ENCODE data around the gene PTPN23.

Gene PTPN23

GRCh38 chr3:47407896-47408838, 27.3 kb downstream of the PTPN23 start:
- Histone ChIP-seq H2AFZ (ENCODE audit: low read depth, low read length, severe bottlenecking) (no peak overlapping the region), H3K9me3 (ENCODE audit: insufficient read depth, low read length) (no peaks in the 10 kb centered on the region), H3K27ac (ENCODE audit: low read depth, low read length) (no peak overlapping the region), H3K9me2 (replicated peaks; ENCODE audit: insufficient read depth, low read length) (no peaks in the 10 kb centered on the region), H3K4me2 (ENCODE audit: low read depth, low read length, poor library complexity, severe bottlenecking) (no peak overlapping the region), H3F3A (ENCODE audit: insufficient read depth) (no peaks in the 10 kb centered on the region), H3K9ac (ENCODE audit: low read length) (no peak overlapping the region), H3K79me2 (ENCODE audit: insufficient read depth, low read length) (no peaks in the 10 kb centered on the region), H3K27me3 (ENCODE audit: low read length) (no peaks in the 10 kb centered on the region), H3K4me3 (ENCODE audit: insufficient read depth, low read length, poor library complexity, severe bottlenecking) (no peak overlapping the region), H4K20me1 (ENCODE audit: low read depth, low read length) (no peaks in the 10 kb centered on the region), H3K36me3 (ENCODE audit: low read length) (no peaks in the 10 kb centered on the region)
- TF ChIP-seq EZH2phosphoT487 (conservative IDR thresholded peaks at IDR 0.05; ENCODE audit: low read length) (no peak), CTCF (IDR thresholded peaks at IDR 0.05; ENCODE audit: insufficient read depth, low read length, poor library complexity, severe bottlenecking) (no peak)

GRCh38 chr3:47408839-47409229, 28.0 kb downstream of the PTPN23 start:
- H3K9me2 ChIP-seq (replicated peaks; ENCODE audit: insufficient read depth, low read length): no peaks in the 10 kb centered on the region
- H3K27ac ChIP-seq (ENCODE audit: low read depth, low read length): no peak overlapping the region
- H3K4me2 ChIP-seq (ENCODE audit: low read depth, low read length, poor library complexity, severe bottlenecking): no peak overlapping the region
- H3F3A ChIP-seq (ENCODE audit: insufficient read depth): no peaks in the 10 kb centered on the region
- H3K9me3 ChIP-seq (ENCODE audit: insufficient read depth, low read length): no peaks in the 10 kb centered on the region
- no peaks in the 10 kb centered on the region for H4K20me1 ChIP-seq (ENCODE audit: low read depth, low read length)
- no peak overlapping the region for H2AFZ ChIP-seq (ENCODE audit: low read depth, low read length, severe bottlenecking)
- no peaks in the 10 kb centered on the region for H3K27me3 ChIP-seq (ENCODE audit: low read length)
- H3K79me2 ChIP-seq (ENCODE audit: insufficient read depth, low read length): no peaks in the 10 kb centered on the region
- no peak overlapping the region for H3K4me3 ChIP-seq (ENCODE audit: insufficient read depth, low read length, poor library complexity, severe bottlenecking)
- TF ChIP-seq CTCF (IDR thresholded peaks at IDR 0.05; ENCODE audit: insufficient read depth, low read length, poor library complexity, severe bottlenecking) (no peak), EZH2phosphoT487 (conservative IDR thresholded peaks at IDR 0.05; ENCODE audit: low read length) (no peak)
- H3K9ac ChIP-seq (ENCODE audit: low read length): no peak overlapping the region
- H3K36me3 ChIP-seq (ENCODE audit: low read length): no peaks in the 10 kb centered on the region

GRCh38 chr3:47409284-47409683, 28.5 kb downstream of the PTPN23 start:
- Histone ChIP-seq H3K27ac (ENCODE audit: low read depth, low read length) (no peak overlapping the region), H3K27me3 (ENCODE audit: low read length) (no peaks in the 10 kb centered on the region), H3F3A (ENCODE audit: insufficient read depth) (no peaks in the 10 kb centered on the region), H3K9me2 (replicated peaks; ENCODE audit: insufficient read depth, low read length) (no peaks in the 10 kb centered on the region), H3K36me3 (ENCODE audit: low read length) (no peaks in the 10 kb centered on the region), H3K9ac (ENCODE audit: low read length) (no peak overlapping the region), H3K4me3 (ENCODE audit: insufficient read depth, low read length, poor library complexity, severe bottlenecking) (no peak overlapping the region), H3K79me2 (ENCODE audit: insufficient read depth, low read length) (no peaks in the 10 kb centered on the region), H4K20me1 (ENCODE audit: low read depth, low read length) (no peaks in the 10 kb centered on the region), H3K9me3 (ENCODE audit: insufficient read depth, low read length) (no peaks in the 10 kb centered on the region), H3K4me2 (ENCODE audit: low read depth, low read length, poor library complexity, severe bottlenecking) (no peak overlapping the region), H2AFZ (ENCODE audit: low read depth, low read length, severe bottlenecking) (no peak overlapping the region)
- no peak for TF ChIP-seq CTCF (IDR thresholded peaks at IDR 0.05; ENCODE audit: insufficient read depth, low read length, poor library complexity, severe bottlenecking)
- no peak for TF ChIP-seq EZH2phosphoT487 (conservative IDR thresholded peaks at IDR 0.05; ENCODE audit: low read length)
